Measurements from ENCODE around the gene MRPS2.
"Not testable (repeated sequence)": the region's sequence is repeated elsewhere in the genome, so short reads cannot be mapped to it uniquely, and the experiment has no call there.

Gene MRPS2

DNA sequence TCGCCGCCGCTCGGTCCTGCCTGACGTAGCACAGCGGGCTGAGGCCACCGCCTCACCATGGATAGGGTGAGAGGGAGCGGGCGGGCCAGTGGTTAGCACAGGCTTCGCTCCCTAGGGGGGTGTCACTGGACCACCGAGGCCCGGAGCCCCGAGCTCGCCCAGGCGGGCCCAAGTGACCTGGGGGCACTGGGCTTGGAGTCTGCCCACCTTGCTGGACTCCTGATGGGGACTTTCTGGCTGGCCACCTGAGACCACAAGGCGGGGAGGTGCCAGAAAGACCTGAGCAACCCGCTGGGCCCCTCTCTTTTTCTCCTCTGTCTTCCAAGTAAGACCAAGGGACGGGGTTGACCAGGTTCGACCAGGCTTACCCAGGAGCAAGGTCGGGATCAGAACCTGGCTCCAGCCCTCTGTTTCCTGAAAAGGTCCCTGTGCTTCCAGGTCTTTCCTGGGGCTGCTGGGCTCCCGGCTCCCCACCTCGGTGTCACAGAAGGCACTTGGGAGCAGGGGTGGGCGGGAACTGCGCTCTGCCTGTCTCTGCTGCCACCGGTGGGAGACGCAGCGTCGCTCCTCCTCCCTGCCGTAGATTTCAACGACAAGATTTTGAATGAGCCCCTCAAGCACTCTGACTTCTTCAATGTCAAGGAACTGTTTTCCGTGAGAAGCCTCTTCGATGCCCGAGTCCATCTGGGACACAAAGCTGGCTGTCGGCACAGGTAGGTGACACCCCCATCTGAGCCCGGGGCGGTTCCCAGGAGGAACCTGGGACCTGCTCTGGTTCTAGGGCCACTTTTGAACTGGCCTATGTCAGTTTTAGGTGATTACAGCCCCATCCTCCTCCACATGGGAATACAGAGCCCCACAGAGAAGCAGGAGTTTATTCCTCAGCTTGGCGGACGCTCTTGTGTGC lies 1.0 kb downstream of the MRPS2 start:
- DNase-seq = peak in 1 of 2 experiments; percentile 42

GRCh38 chr9:135502168-135502872 lies 1.8 kb downstream of the MRPS2 start:
- DNase-seq = no peak

DNA sequence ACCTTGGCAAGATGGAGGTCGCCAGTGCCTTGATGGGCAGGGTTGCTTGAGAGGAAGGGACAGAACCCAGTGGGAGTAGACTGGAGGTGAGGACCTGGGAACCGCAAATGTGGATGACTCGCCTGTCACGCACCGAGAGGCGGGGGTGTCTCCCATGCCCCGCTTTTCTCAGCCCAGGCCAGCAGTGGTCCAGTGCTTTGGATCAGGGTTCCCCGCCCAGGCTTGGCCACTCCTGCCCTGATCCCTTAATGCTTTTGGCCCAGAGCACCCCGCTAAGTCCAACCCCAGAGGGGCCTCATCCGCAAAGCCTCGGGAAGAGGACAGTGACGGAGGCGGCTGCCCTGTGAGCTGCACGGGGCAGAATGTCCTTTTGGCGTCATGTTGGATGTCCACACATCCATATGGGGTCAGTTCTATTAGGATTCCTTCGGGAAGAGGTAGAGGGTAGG lies 2.4 kb downstream of the MRPS2 start:
- DNase-seq = no peak

DNA sequence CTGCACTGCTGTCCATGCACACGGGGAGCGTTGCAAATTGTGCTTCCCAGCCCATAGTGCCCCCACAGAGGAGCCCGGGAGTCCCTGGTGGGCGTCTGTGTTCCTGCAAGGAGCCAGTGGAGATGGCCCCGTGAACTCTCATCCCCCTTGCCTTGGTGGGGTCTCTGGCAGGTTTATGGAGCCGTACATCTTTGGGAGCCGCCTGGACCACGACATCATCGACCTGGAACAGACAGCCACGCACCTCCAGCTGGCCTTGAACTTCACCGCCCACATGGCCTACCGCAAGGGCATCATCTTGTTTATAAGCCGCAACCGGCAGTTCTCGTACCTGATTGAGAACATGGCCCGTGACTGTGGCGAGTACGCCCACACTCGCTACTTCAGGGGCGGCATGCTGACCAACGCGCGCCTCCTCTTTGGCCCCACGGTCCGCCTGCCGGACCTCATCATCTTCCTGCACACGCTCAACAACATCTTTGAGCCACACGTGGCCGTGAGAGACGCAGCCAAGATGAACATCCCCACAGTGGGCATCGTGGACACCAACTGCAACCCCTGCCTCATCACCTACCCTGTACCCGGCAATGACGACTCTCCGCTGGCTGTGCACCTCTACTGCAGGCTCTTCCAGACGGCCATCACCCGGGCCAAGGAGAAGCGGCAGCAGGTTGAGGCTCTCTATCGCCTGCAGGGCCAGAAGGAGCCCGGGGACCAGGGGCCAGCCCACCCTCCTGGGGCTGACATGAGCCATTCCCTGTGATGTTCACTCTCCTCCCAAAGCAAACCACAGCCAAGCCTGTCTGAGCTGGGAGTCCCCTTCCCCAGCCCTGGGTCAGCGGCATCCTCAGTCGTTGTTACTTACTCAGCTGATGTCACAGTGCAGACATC lies 3.1 kb downstream of the MRPS2 start:
- no peak for DNase-seq

DNA sequence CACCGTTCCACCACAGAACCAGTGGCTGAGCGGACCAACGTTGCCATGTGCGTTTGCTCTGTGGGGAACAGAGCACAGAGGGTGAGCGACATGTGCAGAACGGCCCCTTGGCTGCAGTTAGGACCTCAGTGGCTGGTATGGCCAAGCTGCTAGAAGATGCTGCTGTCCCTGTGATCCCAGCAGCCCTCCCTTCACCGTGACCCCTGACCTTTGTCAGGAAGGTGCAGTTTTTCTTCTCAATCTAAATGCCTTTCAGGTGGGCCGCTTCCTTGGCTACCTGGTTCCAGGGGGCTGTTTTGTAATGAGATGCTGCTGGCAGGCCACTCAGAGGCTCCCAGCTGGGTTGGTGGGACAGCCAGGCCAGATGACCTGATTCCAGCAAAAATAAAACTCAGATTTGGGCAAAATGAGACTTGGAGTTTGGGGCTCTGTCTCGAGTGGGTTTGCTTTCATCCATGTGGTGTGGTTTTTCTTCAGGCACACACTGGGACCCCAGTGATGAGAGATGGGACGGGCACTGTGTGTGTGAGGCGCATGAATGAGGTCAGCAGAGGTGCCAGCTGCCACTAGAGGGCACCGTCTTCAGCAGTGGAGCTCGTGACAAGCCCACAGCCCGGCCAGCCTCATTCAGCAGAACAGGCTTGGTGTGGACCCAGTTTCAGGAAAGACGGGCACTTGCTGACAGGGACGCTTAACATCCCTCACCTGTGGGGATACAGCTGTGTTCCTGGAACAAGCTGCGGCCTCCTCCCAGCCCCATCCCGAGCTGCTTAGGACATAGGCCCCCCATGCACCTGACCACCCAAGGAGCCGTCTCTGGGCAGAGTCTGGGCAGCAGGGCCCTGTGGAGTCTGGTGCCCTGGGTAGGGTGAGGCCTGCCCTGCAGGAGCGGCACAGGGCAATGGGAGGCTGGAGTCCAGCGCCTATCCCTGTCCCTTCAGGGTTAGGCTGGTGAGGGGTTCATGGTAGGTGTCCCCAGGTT lies 4.1 kb downstream of the MRPS2 start:
- peak in 1 of 2 experiments; percentile 48 for DNase-seq

GRCh38 chr9:135505406-135506187 lies 5.1 kb downstream of the MRPS2 start:
- no peak for DNase-seq

DNA sequence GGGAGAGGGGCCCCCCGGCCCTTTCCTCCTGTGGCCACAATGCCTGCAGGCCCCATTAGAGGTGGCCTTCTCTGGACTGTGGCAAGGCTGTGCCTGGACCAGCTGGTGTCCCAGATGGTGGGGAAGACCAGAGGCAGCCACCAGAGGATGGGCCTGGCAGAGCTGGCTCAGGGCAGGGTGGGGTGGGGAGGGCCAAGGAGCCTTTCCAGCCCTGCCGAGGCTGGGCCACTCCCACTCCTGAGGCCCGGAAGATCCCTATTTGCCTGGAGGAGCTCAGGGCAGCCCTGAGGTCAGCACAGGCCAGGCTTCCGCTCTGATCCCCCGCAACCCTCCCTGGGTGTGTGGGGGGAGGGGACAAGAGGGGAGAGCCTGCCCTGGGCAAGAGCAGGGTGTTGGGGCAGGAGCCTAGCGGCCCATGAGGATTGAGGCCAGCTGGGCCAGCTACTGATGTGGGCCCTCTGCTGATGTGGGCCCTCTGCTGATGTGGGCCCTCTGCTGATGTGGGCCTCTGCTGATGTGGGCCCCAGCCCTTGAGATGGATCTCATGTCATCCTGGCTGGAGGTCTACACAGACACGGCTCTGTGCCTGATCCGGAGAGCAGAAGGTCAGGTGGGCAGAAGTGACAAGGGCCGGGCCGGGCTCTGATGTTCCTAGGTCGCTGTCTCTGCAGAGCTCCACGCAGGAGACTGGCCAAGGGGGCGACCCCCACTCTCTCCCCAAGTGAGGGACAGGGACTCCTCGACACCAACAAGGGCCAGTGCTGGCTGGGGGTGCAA lies 6.0 kb downstream of the MRPS2 start:
- no peak for DNase-seq

DNA sequence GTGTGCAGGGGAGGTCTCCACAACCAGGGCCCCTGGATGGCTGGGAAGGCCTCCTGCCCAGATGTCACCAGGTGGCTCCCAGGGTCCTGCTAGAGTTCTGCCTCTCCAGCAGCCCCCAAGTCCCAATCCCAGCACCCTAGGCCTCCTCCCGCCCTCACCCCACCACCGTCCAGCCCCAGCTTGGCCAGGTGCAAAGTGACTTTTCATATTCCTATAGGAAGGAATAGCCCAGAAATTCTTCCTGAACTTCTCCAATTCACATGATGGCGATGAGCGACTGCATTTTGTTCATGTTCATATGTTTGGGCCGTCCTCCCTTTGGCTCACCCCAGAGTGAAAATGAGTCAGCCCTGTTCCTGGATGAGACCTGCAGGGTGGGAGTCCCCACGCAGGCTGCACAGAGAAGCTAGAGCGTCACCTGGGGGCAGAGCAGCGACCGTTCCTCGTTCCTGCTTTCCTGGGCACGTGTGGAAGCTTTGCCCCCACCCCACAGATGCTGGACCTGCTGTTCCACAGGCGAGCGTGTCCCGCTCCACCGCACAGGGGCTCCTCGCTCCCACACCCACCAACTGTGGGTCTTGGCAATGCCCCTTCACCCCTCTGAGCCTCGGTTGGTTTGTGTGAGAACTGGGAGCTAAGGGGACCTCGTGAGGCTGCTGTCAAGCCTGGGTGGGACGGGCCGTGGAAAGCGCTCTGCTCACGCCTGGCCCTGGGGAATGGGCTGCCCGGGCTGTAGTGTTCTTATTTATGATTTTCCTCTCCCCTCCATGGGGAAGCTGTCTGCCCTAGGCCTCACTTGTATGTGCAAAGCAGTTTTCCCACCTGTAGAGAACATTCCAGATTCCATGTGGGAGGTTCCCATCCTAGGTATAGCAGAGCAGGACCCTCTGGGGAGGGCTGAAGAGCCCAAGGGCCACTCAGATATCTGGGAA lies 6.9 kb downstream of the MRPS2 start:
- no peak for DNase-seq

- DNase-seq = no peak
These were observed 7.8 kb downstream of the MRPS2 start for GRCh38 chr9:135508211-135508820.

DNA sequence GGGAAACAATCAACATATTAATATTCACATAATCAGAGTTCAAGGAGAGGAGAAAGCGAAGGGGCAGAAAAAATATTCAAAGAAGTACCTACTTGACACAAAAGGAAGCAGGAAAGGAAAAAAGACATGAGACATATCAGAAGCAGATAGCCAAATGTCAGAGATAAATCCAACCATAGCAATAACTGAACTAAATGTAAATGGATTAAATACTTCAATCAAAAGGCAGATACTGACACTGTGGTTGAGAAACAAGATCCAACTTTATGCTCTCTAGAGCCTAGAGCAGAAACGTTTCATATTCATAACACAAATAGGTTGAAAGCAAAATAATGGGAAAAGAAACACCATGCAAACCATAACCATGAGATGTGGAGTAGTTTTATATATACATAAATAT lies 9.0 kb downstream of the MRPS2 start:
- no peak for DNase-seq

DNA sequence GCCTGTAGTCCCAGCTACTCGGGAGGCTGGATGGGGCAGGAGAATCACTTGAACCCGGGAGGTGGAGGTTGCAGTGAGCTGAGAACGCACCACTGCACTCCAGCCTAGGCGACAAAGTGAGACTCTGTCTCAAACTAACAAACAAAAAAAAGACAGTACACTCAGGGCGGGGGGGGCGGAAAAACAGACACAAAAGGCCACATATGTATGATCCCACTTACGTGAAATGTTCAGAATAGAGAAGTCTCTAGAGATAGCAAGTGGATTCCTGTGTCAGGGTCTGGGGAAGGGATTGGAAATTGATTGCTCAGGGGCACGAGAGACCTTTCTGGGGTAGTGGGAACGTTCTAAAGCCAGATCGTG lies 11.7 kb downstream of the MRPS2 start:
- DNase-seq = no peak

DNA sequence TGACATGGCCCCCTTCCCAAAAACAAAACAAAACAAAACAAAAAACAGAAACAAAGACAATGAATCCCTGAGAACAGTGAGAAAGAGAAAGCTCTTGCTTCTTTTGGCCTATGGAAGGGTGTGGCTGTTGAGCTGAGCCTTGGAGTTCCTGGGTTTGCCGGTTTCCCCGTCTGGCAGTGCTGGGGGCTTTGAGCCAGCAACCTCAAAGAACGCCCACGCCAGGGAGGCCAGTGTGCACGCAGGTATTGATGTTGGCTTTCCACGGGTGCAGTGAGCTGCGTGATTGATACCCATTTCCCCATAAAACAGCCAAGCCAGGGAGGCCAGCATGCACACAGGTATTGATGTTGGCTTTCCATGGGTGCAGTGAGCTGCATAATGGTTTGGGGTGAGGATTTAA lies 12.4 kb downstream of the MRPS2 start:
- no peak for DNase-seq

DNA sequence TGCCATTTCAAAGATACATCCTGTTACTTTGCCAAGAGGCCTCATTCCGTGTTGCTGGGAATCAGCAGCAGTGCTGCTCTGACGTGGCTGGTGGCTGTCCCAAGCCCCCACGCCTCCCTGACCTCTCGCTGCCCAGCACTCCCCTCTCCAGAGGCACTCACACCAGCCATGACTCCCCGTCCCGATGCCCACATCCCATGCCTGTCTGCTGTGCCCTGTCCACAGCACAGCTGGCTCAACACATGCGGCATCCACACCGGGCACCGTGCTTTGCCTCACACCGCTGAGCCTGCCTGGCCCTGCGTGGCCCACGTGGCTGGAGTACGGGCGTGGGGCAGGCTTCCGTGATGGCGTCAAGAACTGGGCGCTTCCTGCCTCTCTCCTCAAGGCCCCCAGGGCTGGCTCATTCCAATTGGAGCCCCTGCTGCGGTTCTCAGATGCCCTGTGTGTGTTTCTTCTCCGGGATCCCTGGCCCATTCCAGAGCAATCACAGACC lies 12.9 kb downstream of the MRPS2 start:
- DNase-seq = no peak

- DNase-seq = not testable (repeated sequence)
These were observed 13.4 kb downstream of the MRPS2 start for GRCh38 chr9:135513906-135514305.

- DNase-seq = no peak
These were observed 14.0 kb downstream of the MRPS2 start for GRCh38 chr9:135514342-135515082.

DNA sequence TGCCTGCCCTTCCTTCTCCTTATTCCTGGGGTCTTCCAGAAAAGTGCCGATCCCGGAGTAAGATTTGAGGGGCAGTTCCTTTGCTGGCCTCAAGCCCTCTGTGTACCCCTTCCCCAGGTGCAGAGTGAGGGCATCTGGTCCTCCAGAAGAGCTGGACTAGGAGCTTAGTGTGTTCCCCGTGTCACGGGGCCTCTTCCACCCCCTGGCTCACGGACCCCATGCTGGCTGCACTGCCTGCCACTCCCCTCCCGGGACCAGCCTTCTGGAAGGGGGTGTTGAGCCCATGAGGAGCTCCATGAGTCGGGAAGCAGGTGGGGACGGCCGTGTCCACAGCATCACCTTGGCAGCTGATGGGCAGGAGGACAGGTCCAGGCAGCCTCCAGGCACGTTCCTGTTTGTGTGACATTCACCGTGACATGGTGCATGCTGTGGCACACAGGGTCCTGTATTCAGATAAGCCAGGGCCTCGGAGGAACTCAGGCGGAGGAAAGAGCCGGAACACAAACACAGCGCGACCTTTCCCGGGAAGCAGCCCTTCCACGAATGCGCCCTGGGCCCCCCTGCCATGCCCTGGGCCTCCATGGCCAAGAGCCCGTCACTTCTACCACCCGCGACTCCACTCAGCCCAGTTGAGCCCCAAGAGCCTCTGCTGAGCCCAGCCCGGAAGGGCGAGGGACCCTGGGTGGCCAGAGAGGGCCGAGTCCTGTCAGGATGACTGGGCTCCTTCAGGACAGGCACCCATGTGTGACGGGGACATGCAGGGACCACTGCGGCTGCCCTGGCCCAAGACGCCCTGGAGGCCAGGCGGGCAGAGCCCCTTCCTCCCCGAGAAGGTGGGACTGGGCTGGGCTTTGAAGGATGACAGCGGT lies 14.8 kb downstream of the MRPS2 start:
- no peak for DNase-seq

Measured in NCI-H526 (cell line).